Smooth muscle cell (in vitro differentiated cells): ENCODE measurements around the gene AFF2. TPM values are rescaled to one million over a fixed set of nuclear protein-coding genes. Genes with fewer than 3 reads are reported as not detected.

Source experiments
- DNase-seq: peaks from one replicate; lab custom pipeline; 2025; ENCODE audit not compliant: unreplicated experiment; lab: John Stamatoyannopoulos, UW
- H2AFZ ChIP-seq: fragments of 200-600 bp; sonication (generic); 2 replicates; pipeline ENCODE4 v1.6.0; 2016; ENCODE audit warnings: antibody characterized with exemption, low read depth, mild to moderate bottlenecking
- H3F3A ChIP-seq: fragments of 200-600 bp; sonication (generic); 2 replicates; pipeline ENCODE4 v1.6.0; 2017; ENCODE audit warnings: antibody characterized with exemption, low read depth
- H3K27ac ChIP-seq: fragments of 200-600 bp; sonication (generic); 2 replicates; pipeline ENCODE4 v1.5.1; 2016; ENCODE audit warnings: low read depth, mild to moderate bottlenecking
- H3K27me3 ChIP-seq: fragments of 200-600 bp; sonication (generic); 2 replicates; pipeline ENCODE4 v1.6.1; 2016; ENCODE audit warnings: low read depth, mild to moderate bottlenecking
- H3K36me3 ChIP-seq: fragments of 200-600 bp; sonication (generic); 2 replicates; pipeline ENCODE4 v1.5.1; 2016; ENCODE audit warnings: low read depth
- H3K4me1 ChIP-seq: fragments of 200-600 bp; sonication (generic); 2 replicates; pipeline ENCODE4 v1.5.1; 2016; ENCODE audit warnings: low read depth
- H3K4me2 ChIP-seq: fragments of 200-600 bp; sonication (generic); 2 replicates; pipeline ENCODE4 v1.6.0; 2016; ENCODE audit warnings: mild to moderate bottlenecking
- H3K4me3 ChIP-seq: fragments of 200-600 bp; sonication (generic); 2 replicates; pipeline ENCODE4 v1.5.1; 2016; ENCODE audit warnings: mild to moderate bottlenecking
- H3K79me2 ChIP-seq: fragments of 200-600 bp; sonication (generic); 2 replicates; pipeline ENCODE4 v1.6.0; 2016; ENCODE audit warnings: low read depth, mild to moderate bottlenecking
- H3K9ac ChIP-seq: fragments of 200-600 bp; sonication (generic); 2 replicates; pipeline ENCODE4 v1.6.0; 2016; ENCODE audit warnings: low read depth
- H3K9me3 ChIP-seq: fragments of 200-600 bp; sonication (generic); replicated peaks from 2 replicates; pipeline ENCODE4 v1.5.1; 2016; ENCODE audit warnings: low read depth
- H4K20me1 ChIP-seq: fragments of 200-600 bp; sonication (generic); 2 replicates; pipeline ENCODE4 v1.6.0; 2016; ENCODE audit warnings: low read depth
- WGBS: methylation state at CpG from one replicate; pipeline ENCODE4 v1.1.7; 2016; ENCODE audit warnings: low lambda C conversion rate; 5-methylcytosine and 5-hydroxymethylcytosine counted together
- polyA plus RNA-seq: library from polyadenylated mRNA; unstranded; fragments of >200 nt; fragmentation: Nextera tagmentation; extraction: Ambion mirVana; gene quantifications from 2 replicates; pipeline ENCODE4 v1.2.1, GENCODE V29; 2016
- total RNA-seq: library from RNA; depleted of rRNA; stranded (reverse); fragments of >200 nt; gene quantifications from 2 replicates; pipeline ENCODE4 v1.2.3, GENCODE V29; 2014
- TF ChIP-seq, protein P1 (sequence below): fragments of 200-600 bp; sonication (generic); IDR thresholded peaks from 2 replicates; pipeline ENCODE4 v1.5.1; 2017; ENCODE audit warnings: borderline replicate concordance, mild to moderate bottlenecking, antibody characterized with exemption; ENCODE audit not compliant: insufficient read depth, poor library complexity, severe bottlenecking

Gene AFF2
- total and polyA plus RNA-seq, 2 experiments from 2014 or later = 0.57 to 3.6 TPM

GRCh38 chrX:148940411-148940996 is 440.1 kb downstream of the AFF2 start:
- peak overlapping the region; percentile 57 for H3K27ac ChIP-seq

GRCh38 chrX:148942754-148943153 is 442.3 kb downstream of the AFF2 start:
- H3K36me3 ChIP-seq = no peaks in the 10 kb centered on the region
- no peak overlapping the region for H3K4me2 ChIP-seq
- H4K20me1 ChIP-seq = no peaks in the 10 kb centered on the region
- no peak overlapping the region for H2AFZ ChIP-seq
- no peaks in the 10 kb centered on the region for H3K9me3 ChIP-seq
- no peak for DNase-seq
- H3K4me1 ChIP-seq = no peaks in the 10 kb centered on the region
- no peaks in the 10 kb centered on the region for H3K27me3 ChIP-seq
- H3K4me3 ChIP-seq = no peak overlapping the region
- no peak overlapping the region for H3K9ac ChIP-seq
- no peaks in the 10 kb centered on the region for H3F3A ChIP-seq
- no peak overlapping the region for H3K27ac ChIP-seq
- H3K79me2 ChIP-seq = no peaks in the 10 kb centered on the region
- TF ChIP-seq, protein P1, sequence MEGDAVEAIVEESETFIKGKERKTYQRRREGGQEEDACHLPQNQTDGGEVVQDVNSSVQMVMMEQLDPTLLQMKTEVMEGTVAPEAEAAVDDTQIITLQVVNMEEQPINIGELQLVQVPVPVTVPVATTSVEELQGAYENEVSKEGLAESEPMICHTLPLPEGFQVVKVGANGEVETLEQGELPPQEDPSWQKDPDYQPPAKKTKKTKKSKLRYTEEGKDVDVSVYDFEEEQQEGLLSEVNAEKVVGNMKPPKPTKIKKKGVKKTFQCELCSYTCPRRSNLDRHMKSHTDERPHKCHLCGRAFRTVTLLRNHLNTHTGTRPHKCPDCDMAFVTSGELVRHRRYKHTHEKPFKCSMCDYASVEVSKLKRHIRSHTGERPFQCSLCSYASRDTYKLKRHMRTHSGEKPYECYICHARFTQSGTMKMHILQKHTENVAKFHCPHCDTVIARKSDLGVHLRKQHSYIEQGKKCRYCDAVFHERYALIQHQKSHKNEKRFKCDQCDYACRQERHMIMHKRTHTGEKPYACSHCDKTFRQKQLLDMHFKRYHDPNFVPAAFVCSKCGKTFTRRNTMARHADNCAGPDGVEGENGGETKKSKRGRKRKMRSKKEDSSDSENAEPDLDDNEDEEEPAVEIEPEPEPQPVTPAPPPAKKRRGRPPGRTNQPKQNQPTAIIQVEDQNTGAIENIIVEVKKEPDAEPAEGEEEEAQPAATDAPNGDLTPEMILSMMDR = no peak
- WGBS = 76% methylated on average over 5 of the region's 5 CpGs

More at GRCh38 chrX:148940411-148940996, 440.1 kb downstream of the AFF2 start:
- Histone ChIP-seq H3K36me3 (no peaks in the 10 kb centered on the region), H3K27me3 (no peaks in the 10 kb centered on the region), H4K20me1 (no peaks in the 10 kb centered on the region), H3K4me1 (no peaks in the 10 kb centered on the region), H3K4me3 (no peak overlapping the region), H3K9me3 (no peaks in the 10 kb centered on the region), H3K79me2 (no peaks in the 10 kb centered on the region), H3K9ac (no peak overlapping the region), H3K4me2 (peak overlapping the region; percentile 60), H2AFZ (no peak overlapping the region), H3F3A (no peaks in the 10 kb centered on the region)
- TF ChIP-seq, protein P1 = no peak
- DNase-seq = no peak
- WGBS = 38% methylated on average over 1 of the region's 1 CpG

DNA sequence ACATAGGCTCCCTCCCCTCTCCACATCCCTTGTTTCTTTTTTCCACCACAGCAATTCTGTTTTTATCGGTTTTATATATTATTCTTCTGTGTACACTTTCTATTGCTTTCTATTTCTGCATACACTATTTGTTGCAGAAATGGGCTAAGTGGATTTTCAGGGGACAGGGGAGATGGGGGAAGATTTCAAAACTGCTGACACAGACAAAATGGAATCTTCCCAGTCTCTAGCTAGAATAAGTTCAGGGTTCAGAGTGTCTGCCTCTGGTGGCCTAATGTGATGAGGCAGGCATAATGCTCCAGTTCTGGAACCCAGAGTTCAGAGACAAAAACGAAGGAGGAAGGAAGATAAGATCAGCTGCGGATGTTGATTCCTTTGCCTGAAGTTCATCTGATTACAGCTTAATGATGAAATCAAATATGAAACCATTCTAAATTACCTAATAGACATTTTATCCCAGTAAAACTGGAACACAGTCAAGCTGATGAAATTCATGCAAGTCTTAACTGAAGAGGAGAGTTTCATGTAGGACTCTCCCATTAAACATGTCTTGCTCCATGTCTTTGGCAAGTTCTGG is 447.1 kb downstream of the AFF2 start:
- TF ChIP-seq, protein P1 = no peak
- no peak for DNase-seq
- no peaks in the 10 kb centered on the region for H3F3A ChIP-seq
- H3K36me3 ChIP-seq = no peaks in the 10 kb centered on the region
- H3K4me1 ChIP-seq = no peaks in the 10 kb centered on the region
- 67% methylated on average over 3 of the region's 3 CpGs for WGBS
- no peak overlapping the region for H3K4me3 ChIP-seq
- no peak overlapping the region for H3K9ac ChIP-seq
- H3K79me2 ChIP-seq = no peaks in the 10 kb centered on the region
- H2AFZ ChIP-seq = no peak overlapping the region
- no peaks in the 10 kb centered on the region for H3K27me3 ChIP-seq
- no peaks in the 10 kb centered on the region for H4K20me1 ChIP-seq
- no peak overlapping the region for H3K4me2 ChIP-seq
- no peaks in the 10 kb centered on the region for H3K9me3 ChIP-seq
- H3K27ac ChIP-seq = no peak overlapping the region

DNA sequence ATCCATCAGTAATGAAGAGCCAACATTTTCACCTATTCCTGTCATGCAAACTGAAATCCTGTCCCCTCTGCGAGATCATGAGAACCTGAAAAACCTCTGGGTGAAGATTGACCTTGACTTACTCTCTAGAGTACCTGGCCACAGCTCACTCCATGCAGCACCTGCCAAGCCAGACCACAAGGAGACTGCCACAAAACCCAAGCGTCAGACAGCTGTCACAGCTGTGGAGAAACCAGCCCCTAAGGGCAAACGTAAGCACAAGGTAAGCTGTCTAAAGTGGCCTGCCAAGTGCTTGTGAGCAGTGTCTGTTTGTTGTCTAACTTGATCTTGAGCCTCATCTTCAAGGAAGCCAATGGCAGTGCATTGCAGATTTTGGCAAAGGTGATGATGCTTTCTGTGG is 455.9 kb downstream of the AFF2 start:
- Histone ChIP-seq H3K4me3 (no peak overlapping the region), H3K79me2 (no peaks in the 10 kb centered on the region), H3K4me2 (no peak overlapping the region), H4K20me1 (no peaks in the 10 kb centered on the region), H3K9me3 (no peaks in the 10 kb centered on the region), H3K27me3 (no peaks in the 10 kb centered on the region), H3F3A (no peaks in the 10 kb centered on the region), H3K4me1 (no peaks in the 10 kb centered on the region), H2AFZ (no peak overlapping the region), H3K27ac (no peak overlapping the region), H3K9ac (no peak overlapping the region), H3K36me3 (no peaks in the 10 kb centered on the region)
- 63% methylated on average over 3 of the region's 3 CpGs for WGBS
- no peak for DNase-seq
- TF ChIP-seq, protein P1 = no peak
